ENCODE results near the gene HDAC4. TPM values are rescaled to one million over a fixed set of nuclear protein-coding genes. Genes with fewer than 3 reads are reported as not detected.
A peak's percentile ranks its signal among the peaks of the same experiment; 100 is the strongest.

HDAC4 gene
- total RNA-seq, 4 donors from 2014 or later: 51.4 to 107 (median 70.8) TPM

- Histone ChIP-seq H3K4me1 (peaks cover 15% of the 10 kb centered on the region), H3K9me3 (no peaks in the 10 kb centered on the region), H3K36me3 (no peaks in the 10 kb centered on the region), H3K27me3 (no peaks in the 10 kb centered on the region), H3K27ac (no peak overlapping the region), H3K4me3 (no peak overlapping the region)
- TF ChIP-seq POLR2AphosphoS5 (IDR thresholded peaks at IDR 0.05): no peak
- TF ChIP-seq CTCF (IDR thresholded peaks at IDR 0.05): no peak
- no peak for TF ChIP-seq EP300 (IDR thresholded peaks at IDR 0.05)
- no peak for TF ChIP-seq POLR2A (IDR thresholded peaks at IDR 0.05)
- DNase-seq (ENCODE audit: low spot score in 2 of 2): peak; percentile 43 to 59
- 65% methylated on average over 13 of the region's 19 CpGs for whole genome bisulfite sequencing
These were observed 187.7 kb downstream of the HDAC4 start for GRCh38 chr2:239212929-239213642.

GRCh38 chr2:239212121-239212928 lies 188.5 kb downstream of the HDAC4 start:
- H3K27ac ChIP-seq: no peak overlapping the region
- H3K27me3 ChIP-seq: no peaks in the 10 kb centered on the region
- DNase-seq (ENCODE audit: low spot score in 2 of 2): peak; percentile 46 to 57
- WGBS: 77% methylated on average over 6 of the region's 7 CpGs
- H3K4me1 ChIP-seq: peaks cover 15% of the 10 kb centered on the region
- TF ChIP-seq POLR2A (IDR thresholded peaks at IDR 0.05): no peak
- TF ChIP-seq EP300 (IDR thresholded peaks at IDR 0.05): no peak
- no peak for TF ChIP-seq CTCF (IDR thresholded peaks at IDR 0.05)
- TF ChIP-seq POLR2AphosphoS5 (IDR thresholded peaks at IDR 0.05): no peak
- no peaks in the 10 kb centered on the region for H3K9me3 ChIP-seq
- no peak overlapping the region for H3K4me3 ChIP-seq
- H3K36me3 ChIP-seq: no peaks in the 10 kb centered on the region

GRCh38 chr2:239211396-239212094 lies 189.3 kb downstream of the HDAC4 start:
- Histone ChIP-seq H3K27ac (no peak overlapping the region), H3K9me3 (no peaks in the 10 kb centered on the region), H3K4me1 (peaks cover 15% of the 10 kb centered on the region), H3K27me3 (no peaks in the 10 kb centered on the region), H3K36me3 (no peaks in the 10 kb centered on the region), H3K4me3 (no peak overlapping the region)
- TF ChIP-seq POLR2A (IDR thresholded peaks at IDR 0.05) (no peak), CTCF (IDR thresholded peaks at IDR 0.05) (no peak), POLR2AphosphoS5 (IDR thresholded peaks at IDR 0.05) (no peak), EP300 (IDR thresholded peaks at IDR 0.05) (no peak)
- 81% methylated on average over 13 of the region's 13 CpGs for WGBS
- DNase-seq (ENCODE audit: low spot score in 2 of 2): peak in 1 of 2 donors; percentile 24

GRCh38 chr2:239209783-239210182 lies 191.0 kb downstream of the HDAC4 start:
- no peaks in the 10 kb centered on the region for H3K36me3 ChIP-seq
- H3K4me1 ChIP-seq: peaks cover 15% of the 10 kb centered on the region
- H3K4me3 ChIP-seq: no peak overlapping the region
- H3K27me3 ChIP-seq: no peaks in the 10 kb centered on the region
- no peaks in the 10 kb centered on the region for H3K9me3 ChIP-seq
- no peak overlapping the region for H3K27ac ChIP-seq
- no peak for TF ChIP-seq EP300 (IDR thresholded peaks at IDR 0.05)
- no peak for TF ChIP-seq POLR2A (IDR thresholded peaks at IDR 0.05)
- TF ChIP-seq CTCF (IDR thresholded peaks at IDR 0.05): no peak
- no peak for TF ChIP-seq POLR2AphosphoS5 (IDR thresholded peaks at IDR 0.05)
- DNase-seq (ENCODE audit: low spot score in 2 of 2): peak; percentile 36 to 56
- 88% methylated on average over 14 of the region's 14 CpGs for WGBS
